RPMI7951 (cell line): ENCODE results near the gene TLCD4. TPM values are rescaled to one million over a fixed set of nuclear protein-coding genes. Genes with fewer than 3 reads are reported as not detected.
"Not testable (repeated sequence)": the region's sequence is repeated elsewhere in the genome, so short reads cannot be mapped to it uniquely, and the experiment has no call there.

ENCODE experiments used
- DNase-seq: peaks from one replicate; pipeline ENCODE4 v3.0.0-alpha.2; 2012; ENCODE audit warnings: low read depth
- total RNA-seq: library from RNA; depleted of rRNA; stranded (reverse); fragments of >200 nt; shearing (Covaris generic); gene quantifications from 2 replicates; pipeline ENCODE4 v1.2.3, GENCODE V29; 2014; rRNA removed

The TLCD4 gene
- total RNA-seq, 1 experiment from 2014 or later: 0.48 TPM

DNA sequence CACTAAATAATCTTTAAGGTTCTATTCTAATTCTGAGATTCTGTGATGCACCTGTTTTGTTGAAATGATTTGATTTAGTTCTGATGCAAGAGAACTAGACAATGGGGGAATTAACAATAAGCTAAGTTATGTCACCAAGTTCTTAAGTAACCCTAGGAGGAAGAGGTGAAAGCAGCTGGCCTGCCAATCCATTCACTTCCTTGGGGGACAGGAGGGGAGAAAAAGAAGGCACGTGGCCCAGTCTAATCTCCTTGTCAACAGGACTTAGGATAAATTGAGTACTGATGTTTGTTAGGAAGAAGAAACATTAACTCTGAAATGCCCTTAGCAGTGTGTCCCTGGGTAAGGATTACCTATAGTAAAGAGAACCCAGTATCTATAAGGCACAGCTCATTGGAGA is 36.9 kb downstream of the TLCD4 start:
- DNase-seq: no peak

GRCh38 chr1:95165569-95165968 is 48.4 kb downstream of the TLCD4 start:
- DNase-seq: not testable (repeated sequence)

Other genes with a start within 250 kb of the TLCD4 start
- gene CNN3, start 190.2 kb upstream of the TLCD4 start, total RNA-seq: 315 and 321 TPM in 2 replicates
- gene ALG14, start 44.4 kb upstream of the TLCD4 start, total RNA-seq: 3.3 and 9.5 TPM in 2 replicates
- gene RWDD3, start 116.9 kb downstream of the TLCD4 start, total RNA-seq: 21.3 and 25.0 TPM in 2 replicates